Hepatocyte (in vitro differentiated cells): Measurements from ENCODE around the gene GSN.

Experiments used
- EZH2 ChIP-seq: fragments of 200-600 bp; sonication (generic); IDR thresholded peaks from 2 replicates; pipeline ENCODE4 v1.6.1; 2016; ENCODE audit warnings: antibody characterized with exemption, mild to moderate bottlenecking, borderline replicate concordance
- EZH2phosphoT487 ChIP-seq: fragments of 200-600 bp; sonication (generic); IDR thresholded peaks from one replicate; pipeline ENCODE4 v1.6.1; 2018; ENCODE audit warnings: antibody characterized with exemption, mild to moderate bottlenecking, low read depth, moderate library complexity; ENCODE audit not compliant: unreplicated experiment, severe bottlenecking
- TF ChIP-seq, protein P1 (sequence below): fragments of 200-600 bp; sonication (generic); IDR thresholded peaks from 2 replicates; pipeline ENCODE4 v1.5.1; 2016; ENCODE audit warnings: antibody characterized with exemption, mild to moderate bottlenecking; ENCODE audit not compliant: poor library complexity

DNA sequence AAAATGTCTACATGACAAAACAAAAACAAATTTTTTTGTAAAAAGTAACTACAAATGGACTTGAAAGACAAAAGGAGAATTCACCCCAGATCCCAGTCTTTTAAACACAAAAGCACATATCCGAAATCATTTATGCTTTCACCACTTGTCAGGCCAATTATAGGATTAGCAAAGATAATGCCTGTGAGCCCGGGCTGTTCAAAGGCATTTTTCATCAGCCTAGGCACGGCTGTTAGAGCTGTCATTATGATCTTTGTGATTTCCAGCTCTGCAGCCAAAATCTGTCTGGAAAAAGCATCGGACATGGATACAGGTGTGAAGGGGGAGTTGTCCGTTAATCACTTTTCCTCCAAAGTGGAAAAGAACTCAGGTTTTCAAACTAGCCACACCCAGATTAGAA, 42.7 kb upstream of the GSN start:
- TF ChIP-seq, protein P1, sequence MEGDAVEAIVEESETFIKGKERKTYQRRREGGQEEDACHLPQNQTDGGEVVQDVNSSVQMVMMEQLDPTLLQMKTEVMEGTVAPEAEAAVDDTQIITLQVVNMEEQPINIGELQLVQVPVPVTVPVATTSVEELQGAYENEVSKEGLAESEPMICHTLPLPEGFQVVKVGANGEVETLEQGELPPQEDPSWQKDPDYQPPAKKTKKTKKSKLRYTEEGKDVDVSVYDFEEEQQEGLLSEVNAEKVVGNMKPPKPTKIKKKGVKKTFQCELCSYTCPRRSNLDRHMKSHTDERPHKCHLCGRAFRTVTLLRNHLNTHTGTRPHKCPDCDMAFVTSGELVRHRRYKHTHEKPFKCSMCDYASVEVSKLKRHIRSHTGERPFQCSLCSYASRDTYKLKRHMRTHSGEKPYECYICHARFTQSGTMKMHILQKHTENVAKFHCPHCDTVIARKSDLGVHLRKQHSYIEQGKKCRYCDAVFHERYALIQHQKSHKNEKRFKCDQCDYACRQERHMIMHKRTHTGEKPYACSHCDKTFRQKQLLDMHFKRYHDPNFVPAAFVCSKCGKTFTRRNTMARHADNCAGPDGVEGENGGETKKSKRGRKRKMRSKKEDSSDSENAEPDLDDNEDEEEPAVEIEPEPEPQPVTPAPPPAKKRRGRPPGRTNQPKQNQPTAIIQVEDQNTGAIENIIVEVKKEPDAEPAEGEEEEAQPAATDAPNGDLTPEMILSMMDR, result no peak
- no peak for TF ChIP-seq EZH2
- TF ChIP-seq EZH2phosphoT487, result no peak
